Measurements from ENCODE around the gene NATD1. TPM values are rescaled to one million over a fixed set of nuclear protein-coding genes. Genes with fewer than 3 reads are reported as not detected.

NATD1 gene
- total and polyA plus RNA-seq, 9 of the 15 experiments (the other 6 are each of a cell fraction or from before 2014, with no cell fraction given): 0.24 to 5.4 (median 1.6) TPM

DNA sequence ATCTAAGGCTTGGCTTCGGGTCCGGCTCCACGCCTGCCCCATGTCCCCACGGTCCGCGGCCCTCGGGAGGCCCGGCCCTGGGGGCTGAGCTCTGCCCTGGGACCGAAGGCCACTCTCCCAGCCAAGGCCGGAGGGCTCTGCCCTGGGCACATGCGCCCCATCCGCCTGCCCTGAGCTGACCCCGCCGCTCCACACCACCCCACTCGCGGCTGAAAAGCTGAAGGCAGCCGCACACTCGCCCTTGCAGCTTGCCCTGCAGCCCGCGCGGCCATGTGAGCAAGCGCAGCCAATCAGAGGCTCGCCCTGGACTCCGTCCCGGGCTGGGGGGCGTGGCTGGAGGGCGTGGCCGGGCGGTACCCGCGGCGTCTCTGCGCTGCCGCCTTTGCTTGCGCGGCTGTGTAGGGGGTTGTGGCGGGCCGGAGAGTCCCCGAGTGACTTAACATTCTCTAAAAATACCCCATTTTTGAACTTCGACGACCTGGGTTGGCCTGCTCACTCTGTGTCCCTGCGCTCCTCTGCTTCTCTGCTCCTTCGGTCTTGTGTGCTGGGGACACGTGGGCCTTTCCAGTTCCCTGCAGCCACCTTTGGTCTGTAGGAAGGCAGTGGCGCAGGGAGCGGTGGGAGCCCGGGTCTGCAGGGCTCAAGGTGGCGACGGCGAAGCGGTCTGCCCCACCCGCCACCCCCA, 22.5 kb upstream of the NATD1 start (continued):
- TF ChIP-seq CHAMP1 (IDR thresholded peaks at IDR 0.05): no peak
- TF ChIP-seq ETV5 (CRISPR knock-in tag; IDR thresholded peaks at IDR 0.05; ENCODE audit: low read depth): 0 out of 2 replicates have a peak, but pooled peaks have one; percentile 40
- no peak for TF ChIP-seq ZFPM2 (CRISPR knock-in tag; IDR thresholded peaks at IDR 0.05)
- TF ChIP-seq ZNF384 (IDR thresholded peaks at IDR 0.05; ENCODE audit: low read depth, low read length): no peak
- no peak for TF ChIP-seq HSF4 (CRISPR knock-in tag; IDR thresholded peaks at IDR 0.05; ENCODE audit: borderline replicate concordance)
- no peak for TF ChIP-seq HDGF (IDR thresholded peaks at IDR 0.05)
- TF ChIP-seq SIRT6 (IDR thresholded peaks at IDR 0.05; ENCODE audit: low read depth, low read length): no peak
- no peak for TF ChIP-seq NR0B1 (IDR thresholded peaks at IDR 0.05; ENCODE audit: partially characterized antibody)
- TF ChIP-seq CREB1 (IDR thresholded peaks at IDR 0.05): no peak
- TF ChIP-seq CREB1 (CRISPR knock-in tag; IDR thresholded peaks at IDR 0.05): no peak
- TF ChIP-seq RHOXF2B (CRISPR knock-in tag; conservative IDR thresholded peaks at IDR 0.05): no peak
- TF ChIP-seq, protein P1, sequence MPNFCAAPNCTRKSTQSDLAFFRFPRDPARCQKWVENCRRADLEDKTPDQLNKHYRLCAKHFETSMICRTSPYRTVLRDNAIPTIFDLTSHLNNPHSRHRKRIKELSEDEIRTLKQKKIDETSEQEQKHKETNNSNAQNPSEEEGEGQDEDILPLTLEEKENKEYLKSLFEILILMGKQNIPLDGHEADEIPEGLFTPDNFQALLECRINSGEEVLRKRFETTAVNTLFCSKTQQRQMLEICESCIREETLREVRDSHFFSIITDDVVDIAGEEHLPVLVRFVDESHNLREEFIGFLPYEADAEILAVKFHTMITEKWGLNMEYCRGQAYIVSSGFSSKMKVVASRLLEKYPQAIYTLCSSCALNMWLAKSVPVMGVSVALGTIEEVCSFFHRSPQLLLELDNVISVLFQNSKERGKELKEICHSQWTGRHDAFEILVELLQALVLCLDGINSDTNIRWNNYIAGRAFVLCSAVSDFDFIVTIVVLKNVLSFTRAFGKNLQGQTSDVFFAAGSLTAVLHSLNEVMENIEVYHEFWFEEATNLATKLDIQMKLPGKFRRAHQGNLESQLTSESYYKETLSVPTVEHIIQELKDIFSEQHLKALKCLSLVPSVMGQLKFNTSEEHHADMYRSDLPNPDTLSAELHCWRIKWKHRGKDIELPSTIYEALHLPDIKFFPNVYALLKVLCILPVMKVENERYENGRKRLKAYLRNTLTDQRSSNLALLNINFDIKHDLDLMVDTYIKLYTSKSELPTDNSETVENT (CRISPR knock-in tag; IDR thresholded peaks at IDR 0.05): 0 out of 2 replicates have a peak, but pooled peaks have one; percentile 15
- no peak for TF ChIP-seq POLR3G (IDR thresholded peaks at IDR 0.05; ENCODE audit: extremely low read depth, insufficient read length, insufficient replicate concordance)
- peak; percentile 65 for TF ChIP-seq KDM5B (IDR thresholded peaks at IDR 0.05; ENCODE audit: insufficient replicate concordance, low read depth, low read length)
- TF ChIP-seq RBM15 (IDR thresholded peaks at IDR 0.05; ENCODE audit: insufficient read depth, low read length): no peak
- TF ChIP-seq LARP7 (IDR thresholded peaks at IDR 0.05): no peak
- no peak for TF ChIP-seq NR3C1 (CRISPR knock-in tag; IDR thresholded peaks at IDR 0.05)
- no peak for TF ChIP-seq RBM22 (IDR thresholded peaks at IDR 0.05; ENCODE audit: low read depth, low read length, poor library complexity, severe bottlenecking)
- peak; percentile 45; the same call in 1 of the 2 replicates for TF ChIP-seq EP400 (IDR thresholded peaks at IDR 0.05)
- no peak for TF ChIP-seq SRSF9 (IDR thresholded peaks at IDR 0.05; ENCODE audit: borderline replicate concordance, low read depth, low read length)
- TF ChIP-seq SOX6 (IDR thresholded peaks at IDR 0.05): no peak
- TF ChIP-seq ZNF668 (CRISPR knock-in tag; IDR thresholded peaks at IDR 0.05): no peak
- no peak for TF ChIP-seq SMARCE1 (IDR thresholded peaks at IDR 0.05)

All from K562 (cell line).